Left renal cortex interstitium (tissue), 4 donors: Measurements from ENCODE around the gene HGFAC. TPM values are rescaled to one million over a fixed set of nuclear protein-coding genes. Genes with fewer than 3 reads are reported as not detected.
"Not testable (repeated sequence)": the region's sequence is repeated elsewhere in the genome, so short reads cannot be mapped to it uniquely, and the experiment has no call there.

Source experiments
- DNase-seq, 4 donors: peaks; one replicate each; pipeline ENCODE4 v3.0.0-alpha.2; 2013; ENCODE audit warnings: low read depth in 4 of 4, low spot score in 2 of 4, missing footprints in 1 of 4
- polyA plus RNA-seq, 4 donors: library from polyadenylated mRNA; unstranded; fragments of 120-200 nt; gene quantifications; one replicate each; pipeline ENCODE4 v1.2.1, GENCODE V29; 2013; ENCODE audit not compliant: insufficient read length in 4 of 4

Gene HGFAC
- polyA plus RNA-seq, 4 donors = 0.78 to 4.1 (median 1.7) TPM

DNA sequence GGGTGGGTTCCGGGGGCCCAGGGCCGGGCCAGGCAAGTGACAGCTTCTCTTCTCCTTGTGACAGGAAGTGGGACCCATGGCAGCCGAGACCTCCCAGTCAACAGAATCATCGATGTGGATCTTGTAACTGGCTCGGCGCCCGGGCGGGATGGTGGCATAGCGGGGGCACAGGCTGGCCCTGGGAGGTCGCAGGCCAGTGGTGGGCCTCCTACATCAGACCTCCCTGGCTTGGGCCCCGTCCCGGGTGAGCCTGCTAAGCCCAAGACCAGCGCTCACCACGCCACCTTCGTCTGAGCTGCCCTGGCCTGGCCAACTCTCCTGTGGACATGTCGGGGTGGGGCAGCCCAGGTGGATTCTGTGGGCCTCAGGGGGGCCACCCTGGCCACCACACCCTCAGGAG is 2.4 kb upstream of the HGFAC start:
- DNase-seq = no peak

DNA sequence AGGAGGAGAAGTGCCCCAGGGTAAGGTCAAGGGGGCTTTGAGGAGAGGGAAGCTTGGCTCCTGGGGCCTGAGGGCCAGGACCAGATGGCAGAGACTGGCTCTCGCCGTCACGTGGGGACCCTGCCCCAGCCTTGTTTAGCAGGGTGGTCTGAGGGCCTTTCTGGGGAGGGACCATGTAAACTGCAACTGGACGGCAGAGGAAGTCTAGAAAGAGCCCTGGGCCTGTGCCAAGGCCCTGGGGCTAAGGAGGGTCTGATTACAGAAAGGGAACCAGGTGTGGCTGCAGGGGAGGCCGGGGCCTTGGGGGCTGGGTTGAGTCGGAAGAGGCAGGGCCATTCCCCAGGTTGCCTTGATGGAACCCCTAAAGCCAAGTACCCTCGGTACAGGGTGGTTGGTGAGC is 1.8 kb upstream of the HGFAC start:
- DNase-seq = no peak

DNA sequence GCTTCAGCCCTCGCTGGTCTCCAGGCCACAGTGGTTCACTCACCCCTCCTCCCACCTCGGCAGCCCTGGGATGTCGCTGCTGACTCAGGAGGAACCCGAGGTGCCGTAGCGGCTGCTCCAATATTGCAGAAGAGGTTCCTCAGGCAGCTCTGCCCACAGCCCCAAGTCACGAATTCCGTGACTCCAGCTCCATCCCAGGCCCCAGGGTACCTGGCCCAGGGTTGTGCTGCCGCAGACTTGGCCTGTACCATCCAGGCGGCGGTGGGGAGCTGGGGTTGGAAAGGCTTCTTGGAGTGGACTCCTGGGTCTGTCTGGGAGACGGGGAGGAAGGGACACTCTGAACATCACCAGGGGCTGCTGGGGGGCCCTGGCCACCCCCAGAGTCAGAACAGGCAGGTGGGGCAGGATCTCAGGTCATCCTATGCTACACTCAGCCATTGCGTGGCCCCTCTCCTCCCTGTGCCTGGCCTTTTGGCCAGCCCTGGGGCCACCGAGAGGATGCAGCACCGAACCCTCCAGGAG is 728 bp upstream of the HGFAC start:
- no peak for DNase-seq

GRCh38 chr4:3442460-3442958 is 741 bp downstream of the HGFAC start:
- DNase-seq = no peak

GRCh38 chr4:3442959-3443749 is 1.4 kb downstream of the HGFAC start:
- DNase-seq = no peak

- no peak for DNase-seq
Observed at GRCh38 chr4:3443750-3444309, 2.1 kb downstream of the HGFAC start.

DNA sequence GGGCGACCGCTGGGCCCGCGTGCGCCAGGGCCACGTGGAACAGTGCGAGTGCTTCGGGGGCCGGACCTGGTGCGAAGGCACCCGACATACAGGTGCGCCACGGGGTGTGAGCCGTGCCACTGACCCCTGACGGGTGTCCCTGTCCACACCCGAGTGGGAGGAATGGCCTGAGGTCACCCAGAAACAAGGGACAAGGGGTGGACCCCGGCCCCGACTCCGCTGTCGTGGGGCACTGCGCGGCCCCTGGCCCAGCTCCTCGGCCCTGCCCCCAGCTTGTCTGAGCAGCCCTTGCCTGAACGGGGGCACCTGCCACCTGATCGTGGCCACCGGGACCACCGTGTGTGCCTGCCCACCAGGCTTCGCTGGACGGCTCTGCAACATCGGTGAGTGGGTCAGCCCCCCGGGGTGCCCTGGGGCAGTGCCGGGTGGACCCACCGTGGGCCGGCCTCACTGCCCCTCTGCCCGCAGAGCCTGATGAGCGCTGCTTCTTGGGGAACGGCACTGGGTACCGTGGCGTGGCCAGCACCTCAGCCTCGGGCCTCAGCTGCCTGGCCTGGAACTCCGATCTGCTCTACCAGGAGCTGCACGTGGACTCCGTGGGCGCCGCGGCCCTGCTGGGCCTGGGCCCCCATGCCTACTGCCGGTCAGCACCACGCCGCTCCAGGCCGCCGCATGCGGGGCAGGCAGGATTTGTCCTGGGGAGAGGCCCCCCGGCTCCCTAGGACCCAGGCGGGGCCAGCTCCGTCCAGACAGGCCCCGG is 2.8 kb downstream of the HGFAC start:
- DNase-seq = no peak

GRCh38 chr4:3445111-3445820 is 3.5 kb downstream of the HGFAC start:
- DNase-seq = no peak

GRCh38 chr4:3445829-3446545 is 4.2 kb downstream of the HGFAC start:
- no peak for DNase-seq

GRCh38 chr4:3446631-3447320 is 5.0 kb downstream of the HGFAC start:
- DNase-seq = no peak

DNA sequence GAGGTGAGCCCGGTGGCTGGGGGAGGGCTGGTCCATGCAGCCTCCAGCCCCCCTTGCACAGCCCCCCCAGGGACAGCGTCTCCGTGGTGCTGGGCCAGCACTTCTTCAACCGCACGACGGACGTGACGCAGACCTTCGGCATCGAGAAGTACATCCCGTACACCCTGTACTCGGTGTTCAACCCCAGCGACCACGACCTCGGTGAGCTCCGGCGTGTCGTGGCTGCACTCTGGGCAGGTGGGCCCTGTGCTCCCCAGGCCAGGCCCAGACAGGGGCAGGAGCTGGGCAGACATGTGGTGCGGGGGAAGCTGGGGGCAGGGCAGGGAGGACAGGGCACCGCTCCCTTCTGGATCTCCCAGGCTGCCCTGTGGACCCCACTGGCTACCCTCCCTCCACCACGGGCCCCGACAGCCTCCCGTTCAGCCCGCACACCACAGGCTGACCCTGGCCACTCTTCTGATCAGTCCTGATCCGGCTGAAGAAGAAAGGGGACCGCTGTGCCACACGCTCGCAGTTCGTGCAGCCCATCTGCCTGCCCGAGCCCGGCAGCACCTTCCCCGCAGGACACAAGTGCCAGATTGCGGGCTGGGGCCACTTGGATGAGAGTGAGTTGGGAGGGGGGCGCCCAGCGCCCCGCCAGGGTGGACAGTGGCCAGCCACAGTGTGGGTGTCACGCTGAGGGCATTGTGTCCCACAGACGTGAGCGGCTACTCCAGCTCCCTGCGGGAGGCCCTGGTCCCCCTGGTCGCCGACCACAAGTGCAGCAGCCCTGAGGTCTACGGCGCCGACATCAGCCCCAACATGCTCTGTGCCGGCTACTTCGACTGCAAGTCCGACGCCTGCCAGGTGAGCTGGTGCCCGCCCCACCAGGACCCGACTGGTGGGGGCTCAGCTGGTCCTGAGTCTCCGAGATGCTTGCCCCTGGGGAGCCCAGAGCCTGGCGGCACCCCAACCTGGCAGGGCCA is 5.9 kb downstream of the HGFAC start:
- DNase-seq = no peak

DNA sequence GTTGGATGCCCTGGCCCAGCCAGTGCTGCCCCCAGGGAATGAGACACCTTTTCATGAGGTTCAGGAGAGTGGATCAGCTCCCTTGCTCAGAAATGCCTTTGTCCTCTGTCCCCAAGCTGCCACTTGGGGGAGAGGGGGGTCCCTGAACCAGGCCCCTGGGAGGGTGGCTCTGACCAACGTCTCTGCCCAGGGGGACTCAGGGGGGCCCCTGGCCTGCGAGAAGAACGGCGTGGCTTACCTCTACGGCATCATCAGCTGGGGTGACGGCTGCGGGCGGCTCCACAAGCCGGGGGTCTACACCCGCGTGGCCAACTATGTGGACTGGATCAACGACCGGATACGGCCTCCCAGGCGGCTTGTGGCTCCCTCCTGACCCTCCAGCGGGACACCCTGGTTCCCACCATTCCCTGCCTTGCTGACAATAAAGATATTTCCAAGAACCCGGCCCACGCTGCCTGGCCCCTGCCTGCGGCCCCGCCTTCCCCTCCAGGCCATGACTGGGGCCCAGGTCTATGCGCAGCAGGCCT is 7.3 kb downstream of the HGFAC start:
- no peak for DNase-seq

GRCh38 chr4:3449574-3450534 is 8.1 kb downstream of the HGFAC start:
- no peak for DNase-seq

GRCh38 chr4:3450643-3451042 is 8.9 kb downstream of the HGFAC start:
- no peak for DNase-seq

DNA sequence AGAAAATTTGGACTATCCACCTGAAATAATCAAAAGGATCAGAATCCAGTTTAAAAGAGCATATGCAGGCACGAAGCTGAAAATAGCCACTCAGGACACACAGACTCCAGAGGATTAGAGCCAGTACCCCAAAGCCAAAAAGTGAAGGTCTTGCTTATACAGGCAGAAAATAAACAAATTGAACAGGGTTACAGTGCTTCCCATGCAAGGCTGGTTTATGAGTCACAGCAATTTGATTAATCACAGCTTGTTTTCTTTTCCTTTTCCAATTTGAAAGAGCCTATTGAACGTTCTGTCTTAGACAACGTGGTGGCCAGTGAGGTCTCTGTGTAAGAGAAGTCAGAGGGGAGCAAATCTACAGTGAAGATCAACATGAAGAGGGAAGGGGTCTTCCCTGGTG is 10.2 kb downstream of the HGFAC start:
- no peak for DNase-seq

GRCh38 chr4:3452376-3452775 is 10.6 kb downstream of the HGFAC start:
- DNase-seq = no peak

DNA sequence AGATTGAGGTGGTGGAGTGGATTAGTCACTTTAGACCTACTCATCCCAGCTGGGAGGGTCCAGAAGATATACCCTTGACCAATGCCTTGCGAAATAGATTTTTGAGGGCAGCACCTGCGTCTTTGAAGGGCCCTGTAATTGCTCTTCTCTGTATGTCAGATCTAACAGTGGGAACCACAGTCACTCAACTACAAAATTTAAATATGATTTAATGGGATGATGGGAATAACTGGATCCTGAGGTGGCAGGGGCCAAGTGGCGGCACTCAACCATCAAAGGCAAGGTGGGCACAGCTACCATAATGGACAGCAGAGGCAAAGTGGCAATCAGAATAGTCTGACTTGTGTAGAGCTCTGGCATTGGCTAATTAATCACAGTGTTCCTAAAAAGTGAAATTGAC is 13.8 kb downstream of the HGFAC start:
- not testable (repeated sequence) for DNase-seq
